Middle frontal gyrus (tissue), 1 donor: Measurements from ENCODE around the gene OR10V1.
A peak's percentile ranks its signal among the peaks of the same experiment; 100 is the strongest.
"Not testable (repeated sequence)": the region's sequence is repeated elsewhere in the genome, so short reads cannot be mapped to it uniquely, and the experiment has no call there.

Source experiments
- DNase-seq: peaks from one replicate; pipeline ENCODE4 v3.0.0-alpha.2; 2015; ENCODE audit warnings: low spot score; ENCODE audit errors: extremely low spot score

The OR10V1 gene

GRCh38 chr11:59710136-59710847 lies 3.4 kb downstream of the OR10V1 start:
- DNase-seq, result no peak

GRCh38 chr11:59708537-59708936 lies 5.1 kb downstream of the OR10V1 start:
- DNase-seq, result no peak

- no peak for DNase-seq
Measured at GRCh38 chr11:59707371-59707770, 6.3 kb downstream of the OR10V1 start.

- DNase-seq, result no peak
Measured at GRCh38 chr11:59706518-59707285, 6.9 kb downstream of the OR10V1 start.

GRCh38 chr11:59705294-59705693 lies 8.4 kb downstream of the OR10V1 start:
- DNase-seq, result no peak

GRCh38 chr11:59703515-59703914 lies 10.1 kb downstream of the OR10V1 start:
- DNase-seq, result not testable (repeated sequence)

GRCh38 chr11:59700157-59700556 lies 13.5 kb downstream of the OR10V1 start:
- not testable (repeated sequence) for DNase-seq

GRCh38 chr11:59698506-59698905 lies 15.1 kb downstream of the OR10V1 start:
- no peak for DNase-seq

- DNase-seq, result no peak
Measured at GRCh38 chr11:59692915-59693314, 20.7 kb downstream of the OR10V1 start.

GRCh38 chr11:59691156-59691555 lies 22.5 kb downstream of the OR10V1 start:
- DNase-seq, result no peak

GRCh38 chr11:59689015-59689414 lies 24.6 kb downstream of the OR10V1 start:
- no peak for DNase-seq

GRCh38 chr11:59681260-59681725 lies 32.4 kb downstream of the OR10V1 start:
- not testable (repeated sequence) for DNase-seq

GRCh38 chr11:59680287-59681154 lies 33.1 kb downstream of the OR10V1 start:
- DNase-seq, result no peak

GRCh38 chr11:59679347-59679746 lies 34.3 kb downstream of the OR10V1 start:
- DNase-seq, result no peak

GRCh38 chr11:59678813-59679165 lies 34.9 kb downstream of the OR10V1 start:
- no peak for DNase-seq

- DNase-seq, result no peak
Measured at GRCh38 chr11:59678118-59678812, 35.4 kb downstream of the OR10V1 start.

GRCh38 chr11:59676205-59676604 lies 37.4 kb downstream of the OR10V1 start:
- DNase-seq, result no peak

GRCh38 chr11:59674291-59674690 lies 39.4 kb downstream of the OR10V1 start:
- DNase-seq, result no peak

GRCh38 chr11:59673291-59673690 lies 40.4 kb downstream of the OR10V1 start:
- no peak for DNase-seq

GRCh38 chr11:59671471-59671870 lies 42.2 kb downstream of the OR10V1 start:
- DNase-seq, result no peak

- peak; percentile 12 for DNase-seq
Measured at GRCh38 chr11:59669611-59670009, 44.0 kb downstream of the OR10V1 start.
